ENCODE data around the gene RBBP5.

The RBBP5 gene

DNA sequence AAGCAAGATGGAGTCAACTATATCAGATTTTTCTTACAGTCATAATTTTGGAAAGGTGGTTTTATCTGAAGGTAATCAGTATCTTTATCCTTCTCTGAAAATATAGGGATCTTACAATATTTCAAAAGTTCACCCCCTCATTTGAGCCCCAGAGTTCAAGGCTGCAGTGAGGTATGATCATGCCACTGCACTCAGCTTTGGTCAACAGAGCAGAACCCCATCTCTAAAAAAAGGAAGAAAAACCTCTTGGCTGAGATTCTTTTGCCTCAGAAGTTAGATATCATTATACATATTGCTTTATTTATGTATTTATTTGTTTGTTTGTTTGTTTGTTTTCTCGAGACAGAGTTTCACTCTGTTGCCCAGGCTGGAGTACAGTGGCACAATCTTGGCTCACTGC lies 11.5 kb upstream of the RBBP5 start:
- no peak for DNase-seq (ENCODE audit: low read depth, low spot score)

DNA sequence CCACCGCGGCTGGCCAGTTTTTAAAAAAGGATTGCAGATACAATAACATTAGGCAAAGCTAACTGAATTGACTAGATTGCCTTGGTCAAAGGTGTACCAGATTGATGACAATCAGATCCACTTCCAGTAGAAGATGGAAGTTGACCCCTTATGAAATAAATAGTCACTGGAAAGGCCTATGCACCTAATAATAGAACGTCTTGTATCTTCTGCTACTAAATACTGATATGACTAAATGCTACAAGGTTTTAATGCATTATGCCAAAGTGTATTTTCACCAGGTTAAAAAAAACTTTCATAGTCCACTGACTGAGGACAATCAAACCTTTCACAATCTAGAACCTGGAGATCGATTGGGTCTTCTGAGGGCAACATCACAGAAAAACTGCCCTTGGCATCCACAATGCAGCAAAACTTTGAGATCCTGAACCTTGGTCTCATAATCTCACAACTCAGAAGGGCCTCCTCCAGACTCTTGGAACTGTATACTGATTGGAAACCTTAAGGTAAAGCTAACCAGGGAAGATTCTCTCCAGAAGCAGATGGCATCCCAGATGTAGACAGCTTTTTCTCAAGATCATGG lies 7.8 kb upstream of the RBBP5 start:
- no peak for DNase-seq (ENCODE audit: low read depth, low spot score)

DNA sequence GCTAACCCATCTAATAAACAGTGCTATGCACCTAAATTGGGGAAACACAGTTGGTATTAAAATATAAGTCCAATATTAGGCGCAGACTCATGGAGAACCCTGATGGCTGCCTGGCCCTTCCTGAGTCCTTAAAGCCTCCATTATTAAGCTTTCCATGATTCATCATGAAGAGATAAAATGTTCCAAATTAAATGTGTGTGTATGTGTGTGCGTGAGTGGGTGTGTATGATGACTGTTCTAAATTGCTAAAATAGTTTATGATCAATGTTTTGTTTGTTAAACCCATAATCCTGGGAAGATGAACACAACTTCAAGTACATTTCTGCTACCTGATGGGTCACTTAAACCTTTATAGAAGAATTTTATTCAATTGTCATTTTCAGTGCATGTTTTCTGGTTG lies 6.3 kb upstream of the RBBP5 start:
- DNase-seq (ENCODE audit: low read depth, low spot score) = no peak

DNA sequence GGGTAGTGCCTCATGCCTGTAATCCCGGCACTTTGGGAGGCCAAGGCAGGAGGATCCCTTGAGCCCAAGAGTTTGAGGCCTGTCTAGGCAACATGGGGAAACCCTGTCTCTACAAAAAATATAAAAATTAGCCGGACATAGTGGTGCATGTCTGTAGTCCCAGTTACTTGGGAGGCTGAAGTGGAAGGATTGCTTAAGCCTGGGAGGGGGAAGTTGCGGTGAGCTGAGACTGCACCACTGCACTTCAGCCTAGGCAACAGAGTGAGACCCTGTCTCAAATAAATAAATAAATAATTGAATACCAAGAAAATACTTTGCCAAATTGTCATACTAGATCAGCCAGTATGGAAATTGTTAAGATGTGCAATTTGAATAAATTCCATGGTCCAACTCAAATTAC lies 5.9 kb upstream of the RBBP5 start:
- DNase-seq (ENCODE audit: low read depth, low spot score) = no peak

DNA sequence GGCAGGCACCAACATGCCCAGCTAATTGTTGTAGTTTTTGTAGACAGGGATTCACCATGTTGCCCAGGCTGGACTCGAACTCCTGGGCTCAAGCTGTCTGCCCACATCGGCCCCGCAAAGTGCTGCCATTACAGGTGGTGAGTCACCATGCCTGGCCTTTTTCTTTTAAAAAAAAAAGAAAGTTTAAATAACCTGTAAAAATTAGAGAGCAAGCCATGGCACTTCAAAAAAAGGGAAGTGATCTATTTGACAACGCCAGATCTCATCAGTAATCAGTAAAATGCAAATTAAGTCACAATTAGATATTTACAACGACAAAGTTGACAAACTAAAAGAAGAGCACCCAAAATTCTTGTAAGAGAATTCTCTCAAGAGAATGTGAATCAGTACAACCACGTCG lies 2.9 kb upstream of the RBBP5 start:
- DNase-seq (ENCODE audit: low read depth, low spot score) = no peak

DNA sequence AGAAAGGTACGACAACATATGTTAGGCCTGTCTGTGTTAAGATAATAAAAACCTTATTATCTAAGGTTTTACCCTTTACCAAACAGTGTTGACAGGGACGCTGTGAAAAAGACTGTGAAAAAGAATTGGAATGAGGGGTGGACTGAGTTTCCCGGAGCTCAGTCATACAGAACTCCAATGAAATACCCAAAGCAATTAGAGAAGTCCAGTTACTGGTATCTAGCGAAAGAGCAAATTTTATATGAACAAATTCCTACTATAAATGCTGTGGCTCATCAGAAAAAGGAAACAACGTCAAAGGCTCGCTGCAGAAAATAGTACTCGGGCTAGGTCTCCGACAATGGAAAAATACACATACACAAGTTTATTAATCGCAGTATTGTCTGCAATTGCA lies 708 bp upstream of the RBBP5 start:
- no peak for DNase-seq (ENCODE audit: low read depth, low spot score)

DNA sequence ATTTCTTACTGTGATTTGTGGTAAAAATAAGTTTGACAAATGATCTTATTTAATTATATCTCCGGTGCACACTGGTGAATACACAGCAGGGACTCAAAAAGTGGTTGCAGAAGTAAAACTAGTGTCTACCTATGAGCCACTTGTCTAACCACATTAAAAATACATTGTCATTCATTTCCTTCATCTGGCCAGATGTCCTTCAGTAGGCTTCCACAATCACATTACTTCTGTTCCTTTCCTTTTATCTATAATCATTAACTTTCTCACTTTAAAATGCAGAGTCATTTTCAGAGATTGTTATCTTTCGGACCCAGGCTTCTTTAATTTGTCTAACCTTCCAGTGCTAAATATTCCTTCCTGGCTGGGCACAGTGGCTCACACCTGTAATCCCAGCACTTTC lies 3.0 kb downstream of the RBBP5 start:
- no peak for DNase-seq (ENCODE audit: low read depth, low spot score)

DNA sequence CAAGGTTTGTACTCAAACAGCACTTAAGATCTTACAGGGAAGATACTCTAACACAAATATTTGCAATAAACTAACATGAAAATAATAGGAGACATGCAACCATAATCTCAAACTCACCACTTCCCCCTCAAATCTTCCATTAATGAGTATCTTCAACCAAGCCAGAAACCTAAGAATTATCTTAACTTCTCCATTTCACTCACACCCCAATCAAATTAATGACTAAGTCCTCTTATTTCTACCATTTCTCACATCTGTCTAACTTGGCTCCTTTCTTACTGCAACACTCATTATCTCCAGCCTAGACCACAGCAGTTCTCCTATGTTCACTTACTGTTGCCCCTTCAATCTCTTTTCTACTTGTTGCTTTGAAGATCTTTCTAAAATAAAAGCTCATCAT lies 10.4 kb downstream of the RBBP5 start:
- no peak for DNase-seq (ENCODE audit: low read depth, low spot score)

DNA sequence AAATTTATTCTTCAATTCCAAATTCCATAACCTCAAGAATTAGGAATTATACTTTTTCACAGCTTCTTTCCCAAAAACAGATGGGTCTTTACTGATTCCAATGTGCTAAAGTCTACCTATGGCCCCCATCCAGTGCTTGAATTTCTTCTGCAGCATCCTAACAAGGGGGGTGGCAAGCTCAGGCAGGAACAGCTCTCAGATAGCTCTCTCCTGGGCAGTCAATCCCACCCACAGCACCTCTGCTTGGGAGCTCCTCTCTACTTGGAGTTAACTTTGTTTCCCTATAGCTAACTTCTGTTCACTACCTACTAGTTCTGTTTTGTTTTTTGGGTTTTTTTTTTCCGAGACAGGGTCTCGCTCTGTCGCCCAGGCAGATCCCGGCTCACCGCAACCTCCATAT lies 12.1 kb downstream of the RBBP5 start:
- no peak for DNase-seq (ENCODE audit: low read depth, low spot score)

DNA sequence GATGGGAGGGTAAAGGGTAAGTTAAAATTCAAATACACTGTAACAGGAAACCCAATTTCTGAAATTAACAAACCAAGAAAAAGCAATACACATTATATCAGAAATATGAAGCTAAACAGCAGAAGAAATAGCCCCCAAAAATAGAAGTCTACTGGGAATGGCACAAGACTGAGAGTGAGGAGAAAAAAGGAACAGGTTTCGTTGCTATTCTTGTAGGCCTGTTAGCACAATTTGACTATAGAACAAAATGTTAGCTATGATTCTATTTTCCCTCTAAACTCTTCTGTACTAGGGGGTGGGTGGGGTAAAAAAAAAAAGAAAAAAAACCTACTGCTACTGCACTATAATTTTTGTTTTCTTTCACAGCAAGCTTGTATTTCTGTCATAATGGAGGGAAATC lies 12.5 kb downstream of the RBBP5 start:
- no peak for DNase-seq (ENCODE audit: low read depth, low spot score)

DNA sequence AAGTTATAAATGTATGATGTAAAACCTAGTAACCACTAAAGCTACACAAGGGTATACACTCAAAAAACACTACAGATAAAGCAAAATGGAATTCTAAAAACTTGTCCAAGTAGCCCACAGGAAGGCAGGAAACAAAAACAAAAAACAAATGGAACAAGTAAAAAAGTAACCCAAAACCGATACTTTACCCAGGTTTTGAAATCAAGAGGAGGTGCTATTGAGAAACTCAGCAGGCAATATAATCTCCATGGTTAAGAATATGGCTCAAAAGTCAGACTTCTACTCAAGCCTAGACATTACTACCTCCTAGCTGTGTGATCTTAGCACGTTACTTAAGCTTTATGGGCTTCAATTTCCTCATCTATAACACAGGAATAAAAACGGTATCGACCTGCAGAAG lies 13.3 kb downstream of the RBBP5 start:
- no peak for DNase-seq (ENCODE audit: low read depth, low spot score)

DNA sequence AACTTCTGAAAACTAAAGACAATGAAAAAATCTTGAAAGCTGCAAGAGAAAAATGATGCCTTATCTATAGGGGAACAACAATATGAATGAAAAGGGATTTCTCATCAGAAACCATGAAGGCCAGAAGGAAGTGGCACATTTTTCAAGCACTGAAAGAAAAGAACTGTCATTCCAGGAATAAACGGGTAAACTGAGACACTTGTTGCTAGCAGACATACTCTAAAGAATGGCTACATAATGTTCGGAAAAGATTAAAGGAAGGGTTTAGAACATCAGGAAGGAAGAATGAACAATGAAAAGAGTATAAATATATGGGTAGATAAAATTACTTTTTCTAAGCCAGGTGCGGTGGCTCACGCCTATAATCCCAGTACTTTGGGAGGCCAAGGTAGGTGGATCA lies 14.5 kb downstream of the RBBP5 start:
- DNase-seq (ENCODE audit: low read depth, low spot score) = no peak

DNA sequence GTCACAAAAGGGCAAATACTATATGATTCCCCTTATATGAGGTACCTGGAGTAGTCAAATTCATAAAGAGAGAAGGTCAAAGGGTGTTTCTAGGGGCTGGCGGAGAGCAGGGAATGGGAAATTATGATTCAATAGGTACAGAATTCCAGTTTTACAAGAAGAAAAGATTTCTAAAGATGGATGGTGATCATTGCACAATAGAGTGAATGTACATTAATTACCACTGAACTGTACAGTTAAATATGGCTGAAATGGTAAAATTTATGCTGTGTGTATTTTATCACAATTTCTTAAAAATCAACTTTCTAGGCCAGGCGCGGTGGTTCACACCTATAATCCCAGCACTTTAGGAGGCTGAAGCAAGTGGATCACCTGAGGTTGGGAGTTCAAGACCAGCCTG lies 19.4 kb downstream of the RBBP5 start:
- DNase-seq (ENCODE audit: low read depth, low spot score) = no peak

DNA sequence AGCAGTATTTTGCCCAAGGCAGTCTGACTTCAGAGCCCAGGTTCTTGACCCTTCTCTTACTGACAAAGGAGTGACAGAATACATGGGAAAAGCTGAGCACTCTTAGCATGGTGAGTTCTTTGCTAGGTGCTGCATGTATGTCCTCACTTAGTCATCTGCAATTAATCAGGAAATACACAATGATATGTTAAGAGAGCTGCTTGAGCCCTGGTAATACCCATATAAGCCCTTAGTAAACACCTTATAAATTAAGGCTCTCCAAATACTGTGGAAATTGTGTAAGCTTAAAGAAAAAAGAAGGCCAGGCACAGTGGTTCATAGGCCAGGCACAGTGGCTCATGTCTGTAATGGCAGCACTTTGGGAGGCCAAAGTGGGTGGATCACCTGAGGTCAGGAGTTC lies 23.5 kb downstream of the RBBP5 start:
- no peak for DNase-seq (ENCODE audit: low read depth, low spot score)

DNA sequence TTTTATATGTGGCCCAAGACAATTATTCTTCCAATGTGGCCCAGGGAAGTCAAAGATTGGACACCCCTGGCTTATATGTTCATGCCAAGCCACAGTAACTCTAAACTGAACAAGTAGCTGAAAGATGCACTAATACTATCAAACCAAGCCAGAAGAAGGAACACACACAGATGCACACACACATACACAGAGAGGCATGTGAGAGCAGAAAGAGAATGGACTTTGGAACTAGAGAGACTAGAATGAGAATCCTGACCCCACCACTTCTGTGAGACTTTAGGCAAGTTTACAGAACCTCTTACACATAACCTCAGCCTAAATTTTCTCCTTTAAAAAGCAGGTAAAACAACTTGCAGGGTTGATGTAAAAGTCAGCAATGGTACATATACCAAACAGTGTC lies 26.4 kb downstream of the RBBP5 start:
- DNase-seq (ENCODE audit: low read depth, low spot score) = no peak

DNA sequence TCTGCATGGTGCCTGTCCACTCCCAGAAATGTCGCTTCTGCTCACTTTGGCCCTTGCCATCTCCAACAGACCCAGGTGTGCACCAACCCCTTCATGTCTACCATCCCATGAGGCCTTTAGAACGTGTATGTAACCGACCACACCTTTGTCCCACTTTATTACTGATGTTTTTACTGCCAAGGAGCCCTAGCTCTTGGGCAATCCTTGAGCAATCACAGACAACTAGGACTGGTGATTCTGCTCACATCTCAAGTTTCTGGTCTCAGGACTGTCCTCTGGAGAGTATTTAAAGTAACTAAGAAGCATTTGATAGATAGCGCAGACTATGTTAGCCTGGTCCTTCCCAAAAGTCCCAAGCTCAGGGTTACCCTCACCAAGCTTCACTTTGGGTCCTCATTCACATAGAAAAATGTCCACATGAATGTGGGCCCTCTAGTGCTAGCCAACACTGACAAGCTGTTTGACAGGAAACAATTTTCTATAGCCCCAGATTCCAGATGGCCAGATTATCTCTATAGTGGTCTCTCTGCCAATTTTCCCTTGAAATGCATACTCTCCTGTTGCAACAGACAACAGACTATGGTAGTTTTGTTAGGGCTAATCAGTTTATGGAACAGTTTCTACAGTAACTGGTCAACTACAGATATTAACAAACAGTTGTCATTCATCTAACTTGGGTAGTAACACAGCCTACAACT lies 30.6 kb downstream of the RBBP5 start:
- DNase-seq (ENCODE audit: low read depth, low spot score) = no peak

DNA sequence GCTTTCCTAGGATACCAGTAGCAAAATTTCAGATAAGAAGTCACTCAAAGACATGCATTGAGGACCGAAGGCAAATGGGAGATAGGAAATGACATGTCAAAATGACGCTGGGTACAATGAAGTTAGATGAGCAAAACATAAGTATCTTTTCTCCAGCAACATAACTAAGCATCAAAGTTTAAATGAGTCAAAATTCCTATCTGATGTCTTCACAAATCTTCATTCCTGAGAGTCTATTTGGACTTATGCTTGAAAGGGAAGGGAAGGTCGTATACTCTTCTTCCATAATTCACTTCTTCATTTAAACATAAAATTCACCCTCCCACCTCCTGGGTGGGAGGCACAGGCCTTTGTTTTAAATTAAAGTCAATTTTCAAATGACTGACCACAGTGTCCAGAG lies 33.4 kb downstream of the RBBP5 start:
- no peak for DNase-seq (ENCODE audit: low read depth, low spot score)

DNA sequence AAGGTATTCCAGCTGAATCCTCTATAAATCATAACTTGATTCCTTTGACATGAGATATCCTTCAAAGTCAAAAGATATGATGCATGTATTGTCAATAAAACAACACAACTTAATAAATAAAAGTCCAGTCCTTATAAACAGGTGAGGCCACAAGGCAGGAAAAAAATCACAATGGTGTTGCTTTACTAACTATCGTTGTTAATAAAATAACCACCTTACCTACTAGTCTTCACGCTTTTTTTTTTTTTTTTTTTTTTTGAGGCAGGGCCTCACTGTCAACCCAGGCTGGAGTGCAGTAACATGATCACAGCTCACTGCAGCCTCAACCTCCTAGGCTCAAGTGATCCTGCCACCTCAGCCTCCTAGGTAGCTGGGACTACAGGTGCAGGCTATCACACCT lies 37.4 kb downstream of the RBBP5 start, which contains the start of gene TMEM81:
Gene TMEM81 (minus strand): TSS at position 101 of the 400 bp plus-strand sequence. CDS start 140 bp downstream, outside the sequence.
- DNase-seq (ENCODE audit: low read depth, low spot score) = no peak

DNA sequence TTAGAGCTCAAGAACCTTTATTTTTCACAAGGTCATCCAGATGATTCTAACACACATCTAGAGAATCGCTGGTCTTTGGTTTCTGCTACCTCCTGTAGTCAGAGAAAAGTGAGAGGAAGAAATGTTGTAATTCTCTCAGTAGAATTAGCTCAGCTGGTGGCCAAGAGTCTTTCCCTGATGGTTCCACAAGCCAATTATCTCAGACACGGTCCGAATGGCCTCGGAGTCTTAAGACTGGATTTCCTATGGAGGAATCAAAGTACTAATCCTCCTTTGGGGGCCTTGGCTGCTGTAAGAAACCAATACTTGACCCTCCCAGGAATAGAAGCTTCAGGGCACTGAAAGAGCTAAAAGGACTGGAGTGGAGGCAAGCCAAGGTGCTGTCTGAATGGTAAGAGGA lies 39.3 kb downstream of the RBBP5 start:
- no peak for DNase-seq (ENCODE audit: low read depth, low spot score)

DNA sequence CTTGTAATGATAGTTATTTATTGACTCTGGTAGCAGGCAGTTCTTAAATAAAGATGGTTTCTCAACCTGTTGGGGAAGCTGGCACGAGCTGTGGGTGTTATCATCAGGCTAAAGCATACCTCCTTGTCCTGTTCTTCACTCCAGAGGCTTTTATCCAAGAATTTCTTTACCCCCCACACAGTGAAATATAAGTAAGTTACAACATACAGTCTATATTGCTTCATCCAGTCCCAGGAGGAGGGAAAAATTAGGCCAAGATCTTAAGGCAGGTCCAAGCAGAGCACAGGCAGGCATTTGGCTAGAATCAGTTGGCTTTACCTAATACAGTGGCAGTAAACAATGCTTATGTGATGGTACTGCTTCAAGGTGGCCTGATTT lies 43.9 kb downstream of the RBBP5 start:
- DNase-seq (ENCODE audit: low read depth, low spot score) = no peak

DNA sequence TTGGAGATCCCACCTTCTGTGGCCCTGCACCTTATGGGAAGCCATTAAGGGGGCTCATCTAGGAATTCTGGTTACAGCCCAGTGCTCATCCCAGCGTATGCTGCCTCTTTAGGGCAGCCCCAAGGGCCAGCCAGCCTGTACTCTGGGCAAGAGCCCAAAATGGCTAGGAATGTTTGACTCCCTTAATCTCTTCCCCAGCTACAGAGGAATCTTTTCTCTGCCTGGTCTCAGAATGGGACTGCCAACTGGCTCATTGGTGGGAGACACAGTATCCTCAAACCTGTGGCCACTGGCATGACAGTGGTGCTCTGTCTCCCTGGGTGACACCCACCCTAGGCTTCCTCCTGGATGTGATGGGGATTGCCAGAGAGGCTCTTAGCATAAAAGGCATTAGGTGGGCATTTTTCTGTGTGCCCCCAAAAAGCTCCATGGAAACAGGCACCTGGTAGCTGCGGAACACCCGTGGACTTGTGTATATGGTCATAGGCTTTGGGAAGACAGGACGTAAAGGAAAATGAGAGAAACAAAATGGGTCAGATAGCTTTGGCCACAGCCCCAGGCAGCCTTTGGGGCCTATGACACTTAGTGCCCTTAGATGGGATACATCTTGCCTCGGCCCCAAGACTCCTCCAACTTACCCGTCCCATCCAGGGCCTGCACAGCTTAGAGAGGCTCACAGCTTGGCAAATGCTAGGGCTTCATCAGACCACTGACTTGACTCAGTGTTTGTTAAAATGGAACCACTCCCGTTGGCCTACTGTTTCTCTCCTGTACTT lies 44.4 kb downstream of the RBBP5 start:
- no peak for DNase-seq (ENCODE audit: low read depth, low spot score)

DNA sequence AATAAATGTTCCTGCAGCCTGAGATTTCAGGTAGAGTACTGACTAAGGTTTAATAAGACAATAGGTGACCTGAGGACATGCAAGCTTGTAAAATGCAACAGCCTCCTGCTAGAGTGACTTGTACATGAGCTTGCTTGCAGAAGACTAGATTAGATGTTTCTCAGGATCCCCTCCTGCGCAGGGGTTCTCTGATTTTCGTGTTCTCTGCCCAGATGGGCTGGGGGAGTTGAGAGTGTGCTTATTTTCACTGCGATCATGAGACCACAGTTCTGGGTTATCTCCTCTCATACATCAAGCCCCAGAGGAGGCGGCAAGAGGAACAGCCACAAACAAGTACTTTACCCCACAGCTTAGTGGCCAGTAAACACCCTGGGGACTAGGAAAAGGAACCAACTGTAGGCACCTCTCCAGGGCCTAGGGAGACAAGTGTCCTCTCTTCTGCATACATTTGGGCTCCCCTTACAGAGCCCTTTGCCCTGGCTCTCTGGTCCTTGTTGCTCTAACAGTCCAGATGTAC lies 45.5 kb downstream of the RBBP5 start:
- no peak for DNase-seq (ENCODE audit: low read depth, low spot score)

DNA sequence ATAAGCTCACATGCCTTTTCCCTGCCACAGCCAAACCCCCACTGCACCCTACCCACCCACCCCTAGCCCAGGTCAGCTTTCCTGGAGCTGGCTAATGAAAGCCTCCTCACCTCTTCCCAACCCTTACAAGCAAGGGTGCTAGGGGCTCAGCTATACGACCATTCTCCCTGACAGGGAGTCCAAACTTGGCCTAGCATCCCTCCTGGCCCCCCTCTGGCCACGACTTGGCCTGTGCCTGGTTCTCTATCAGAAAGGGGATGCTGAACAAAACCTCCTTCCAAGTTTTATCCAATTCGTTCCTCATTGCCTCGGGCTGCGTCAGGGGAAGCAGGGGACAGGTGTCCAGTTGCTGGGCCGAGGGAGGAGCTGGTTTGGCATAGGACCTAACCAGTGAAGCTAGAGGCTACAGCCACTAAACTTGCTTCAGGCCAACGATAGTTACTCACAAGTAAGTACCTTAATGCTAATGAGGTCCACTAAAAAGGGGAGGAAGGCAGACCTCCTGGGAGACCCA lies 46.1 kb downstream of the RBBP5 start:
- no peak for DNase-seq (ENCODE audit: low read depth, low spot score)
